ENCODE results near the gene LYPD6. TPM values are rescaled to one million over a fixed set of nuclear protein-coding genes. Genes with fewer than 3 reads are reported as not detected.
"Not testable (repeated sequence)": the region's sequence is repeated elsewhere in the genome, so short reads cannot be mapped to it uniquely, and the experiment has no call there.

The LYPD6 gene, protein sequence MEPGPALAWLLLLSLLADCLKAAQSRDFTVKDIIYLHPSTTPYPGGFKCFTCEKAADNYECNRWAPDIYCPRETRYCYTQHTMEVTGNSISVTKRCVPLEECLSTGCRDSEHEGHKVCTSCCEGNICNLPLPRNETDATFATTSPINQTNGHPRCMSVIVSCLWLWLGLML
- total RNA-seq = 7.8 and 13.3 TPM in 2 replicates

DNA sequence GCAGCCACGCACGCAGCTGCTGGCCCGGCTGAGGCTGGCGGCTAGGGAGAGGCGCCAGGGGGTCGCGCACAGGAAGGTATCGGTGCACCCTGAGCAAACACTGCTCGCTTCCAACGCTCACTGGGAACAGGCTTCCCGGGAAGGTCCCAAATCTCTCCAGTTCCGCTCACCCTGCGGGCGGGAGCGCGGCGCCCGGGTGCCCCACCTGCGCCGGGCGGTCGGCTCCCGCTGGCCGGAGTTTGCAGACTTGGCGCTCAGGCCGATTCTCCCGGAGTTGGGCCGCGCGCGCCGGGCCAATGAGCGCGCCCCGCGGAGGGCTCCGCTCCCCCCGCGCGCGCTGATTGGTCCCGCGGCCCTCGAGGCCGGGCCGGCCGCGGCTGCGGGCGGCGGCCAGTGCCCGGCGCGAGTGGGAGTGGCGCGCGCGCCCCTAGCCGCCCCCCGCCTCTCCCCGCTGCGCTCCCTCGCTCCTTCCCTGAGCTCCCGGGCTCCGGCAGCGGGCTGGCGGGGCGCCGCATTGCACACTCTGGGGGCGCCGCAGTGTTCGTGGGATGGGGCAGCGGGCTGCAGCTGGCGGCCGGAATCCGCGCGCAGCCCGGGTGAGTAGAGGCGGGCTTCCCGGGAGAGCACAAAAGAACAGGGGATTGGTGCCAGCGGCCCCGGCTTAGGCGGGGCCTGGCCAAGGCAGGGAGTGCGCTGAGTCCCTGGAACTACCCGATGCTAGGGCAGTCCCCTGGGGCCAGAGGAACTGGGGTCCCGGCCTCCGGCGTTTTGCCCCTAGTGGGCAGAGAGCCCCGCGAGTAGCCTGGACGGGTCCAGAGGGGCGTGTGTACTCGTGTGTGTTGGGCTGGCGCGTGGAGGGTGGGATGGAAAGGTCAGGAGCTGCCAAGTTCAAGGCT is at the start of gene LYPD6:
Gene LYPD6, plus strand, starts transcription at position 461 of the 896 bp plus-strand sequence. CDS start 107,122 bp downstream, outside the sequence.
- DNase-seq (ENCODE audit: low read depth in 2 of 2) = peak; percentile 54 to 81

DNA sequence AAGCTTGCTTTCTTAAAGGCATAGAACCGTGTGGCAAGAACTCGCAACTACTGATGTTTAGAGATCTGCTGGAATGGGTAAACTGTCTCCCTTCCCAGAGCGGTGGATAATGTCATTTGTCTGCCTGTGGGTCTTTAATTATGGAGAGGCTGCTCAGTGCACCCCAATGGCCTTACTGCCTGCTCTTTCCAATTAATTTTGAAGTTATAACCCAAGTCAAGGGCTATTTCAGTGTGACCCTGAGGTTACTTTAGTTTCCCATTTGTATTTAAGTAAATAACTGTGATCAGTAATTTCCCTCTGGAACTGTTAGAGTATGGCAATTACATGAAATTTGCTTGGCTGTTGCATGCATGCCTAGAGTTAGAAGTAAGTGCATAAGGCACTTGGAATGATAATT is 48.9 kb upstream of the LYPD6 start:
- DNase-seq (ENCODE audit: low read depth in 2 of 2) = no peak

DNA sequence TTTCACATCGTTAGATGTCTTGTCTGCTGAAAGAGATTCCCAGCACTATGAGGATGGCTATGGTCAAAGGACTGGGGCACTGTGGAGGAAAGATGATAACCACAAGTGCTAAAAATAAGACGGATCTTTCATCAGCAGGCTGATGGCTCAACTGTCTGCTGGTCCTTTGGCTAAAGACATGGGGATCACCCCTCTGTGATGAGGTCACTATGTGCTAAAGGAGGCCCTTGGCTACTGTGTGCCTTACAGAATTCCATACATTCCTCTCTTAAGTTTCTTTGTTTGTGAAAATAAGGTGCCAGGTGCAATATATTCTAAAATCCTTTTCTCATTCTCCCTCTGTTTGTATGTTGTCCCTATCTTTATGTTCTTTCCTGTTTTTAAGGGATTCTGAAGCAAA is 39.7 kb upstream of the LYPD6 start:
- DNase-seq (ENCODE audit: low read depth in 2 of 2) = no peak

DNA sequence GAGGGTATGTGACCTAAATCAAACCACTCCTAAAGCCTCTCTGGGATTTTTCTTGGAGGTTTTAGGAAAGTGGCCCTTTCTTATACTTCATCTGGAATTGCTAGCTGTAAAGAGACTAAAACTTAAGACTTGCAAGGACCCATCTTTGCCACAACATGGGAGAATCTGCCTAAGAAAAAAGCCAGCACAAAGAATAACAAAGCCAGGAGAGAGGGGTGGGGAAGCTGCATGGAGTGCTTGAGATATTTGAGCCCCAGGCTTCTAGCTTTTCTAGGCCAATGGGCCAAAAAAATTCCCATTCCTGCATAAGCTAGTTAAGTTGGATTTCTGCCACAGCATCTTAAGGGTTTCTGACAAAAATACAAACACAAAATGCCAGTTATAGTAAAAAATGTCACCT is 38.5 kb upstream of the LYPD6 start:
- DNase-seq (ENCODE audit: low read depth in 2 of 2) = no peak

DNA sequence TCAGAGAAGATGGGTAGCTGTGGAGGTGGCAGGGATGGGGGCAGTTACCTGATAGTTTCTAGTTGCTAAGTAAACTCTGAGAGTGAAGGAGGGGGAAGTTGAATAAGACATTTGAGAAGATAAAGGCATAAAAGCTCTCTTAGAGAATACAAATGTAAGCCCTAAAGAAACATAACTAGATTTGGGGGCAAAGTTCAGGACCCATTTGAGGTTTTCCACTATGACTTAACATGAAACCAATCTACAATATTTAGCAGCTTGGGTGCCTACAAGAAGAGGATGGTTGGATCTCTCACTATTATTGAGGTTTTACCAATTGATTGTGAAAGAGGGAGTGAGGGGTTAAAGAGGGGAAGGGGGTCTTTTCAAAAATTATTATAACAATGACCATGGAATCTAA is 34.4 kb upstream of the LYPD6 start:
- no peak for DNase-seq (ENCODE audit: low read depth in 2 of 2)

DNA sequence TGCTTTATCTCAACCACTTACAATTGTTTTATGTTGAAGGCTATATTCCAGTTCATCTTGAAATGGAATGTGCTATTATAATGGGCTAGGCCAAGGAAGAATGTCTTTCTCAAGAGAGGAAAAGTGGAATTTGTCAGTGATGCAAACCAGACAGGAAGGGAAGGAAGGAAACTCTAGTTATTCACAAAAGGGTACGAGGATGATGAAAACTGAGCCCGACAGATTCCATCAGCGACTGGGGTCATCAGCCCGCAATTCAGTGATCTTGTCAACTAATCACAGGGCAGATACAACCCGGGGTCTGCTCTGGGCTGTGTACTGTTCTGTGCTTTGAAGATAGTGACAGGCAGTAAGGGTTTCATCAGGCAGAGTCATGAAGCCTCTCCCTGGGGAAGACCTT is 23.4 kb upstream of the LYPD6 start:
- DNase-seq (ENCODE audit: low read depth in 2 of 2) = no peak

DNA sequence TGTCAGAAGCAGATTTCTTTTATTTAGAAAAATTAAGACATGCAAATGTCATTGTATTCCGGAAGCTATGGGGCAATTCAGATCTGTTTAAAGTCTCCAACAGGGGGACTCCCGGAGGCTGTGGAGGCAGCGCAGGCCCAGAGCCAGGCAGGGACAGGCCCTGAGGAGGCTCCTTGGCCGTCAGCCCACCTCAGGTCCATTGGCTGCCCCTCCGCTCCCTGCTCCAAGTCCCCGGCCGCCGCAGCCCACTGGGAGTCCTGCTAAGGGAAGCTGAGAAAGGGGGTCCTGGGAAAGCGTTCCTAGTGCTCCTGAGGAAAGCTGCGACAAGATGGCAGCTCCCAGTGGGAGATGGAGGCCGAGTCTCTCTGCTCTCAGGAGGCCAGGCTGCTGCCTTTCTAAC is 20.0 kb upstream of the LYPD6 start:
- DNase-seq (ENCODE audit: low read depth in 2 of 2) = no peak

DNA sequence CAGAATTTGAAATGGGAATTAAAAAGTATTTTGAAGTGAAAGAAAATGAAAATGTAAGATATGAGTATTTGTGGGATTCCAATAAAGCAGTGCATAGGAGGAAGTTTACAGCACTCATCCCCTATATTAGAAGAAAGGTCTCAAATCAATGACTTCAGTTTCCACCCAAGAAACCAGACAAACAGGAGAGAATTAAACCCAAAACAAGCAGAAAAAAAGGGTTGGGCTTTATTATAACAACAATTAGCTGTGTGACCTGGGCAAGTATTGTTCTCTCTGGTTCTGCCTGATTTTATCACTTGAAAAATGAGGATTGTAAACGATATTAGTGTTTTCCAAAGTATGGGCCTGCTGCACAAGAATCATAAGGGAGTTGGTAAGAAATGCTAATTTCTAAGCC is 18.3 kb upstream of the LYPD6 start:
- no peak for DNase-seq (ENCODE audit: low read depth in 2 of 2)

DNA sequence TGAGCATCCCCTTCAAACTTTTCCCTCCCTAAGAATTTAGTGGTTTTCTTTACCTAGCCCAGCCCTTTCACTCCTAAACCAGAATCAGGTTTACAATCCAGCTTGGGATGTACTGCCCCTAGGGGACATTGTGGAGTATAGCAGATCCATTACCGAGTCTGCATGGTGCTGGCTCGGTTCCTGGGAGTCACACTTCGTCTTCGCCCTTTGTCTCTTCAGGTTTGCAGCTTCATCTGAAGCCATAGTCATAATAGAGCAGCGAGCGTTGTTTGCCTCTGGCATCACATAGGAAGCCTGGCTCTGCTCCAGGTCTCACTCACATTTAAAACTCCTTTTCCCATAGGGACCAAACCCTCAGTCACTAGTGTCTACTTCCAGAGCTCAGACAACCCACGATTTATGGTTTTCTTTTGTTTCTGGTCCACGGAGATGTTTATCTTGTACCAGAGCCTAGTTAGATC is 16.8 kb upstream of the LYPD6 start:
- DNase-seq (ENCODE audit: low read depth in 2 of 2) = peak in 1 of 2 donors; percentile 20

DNA sequence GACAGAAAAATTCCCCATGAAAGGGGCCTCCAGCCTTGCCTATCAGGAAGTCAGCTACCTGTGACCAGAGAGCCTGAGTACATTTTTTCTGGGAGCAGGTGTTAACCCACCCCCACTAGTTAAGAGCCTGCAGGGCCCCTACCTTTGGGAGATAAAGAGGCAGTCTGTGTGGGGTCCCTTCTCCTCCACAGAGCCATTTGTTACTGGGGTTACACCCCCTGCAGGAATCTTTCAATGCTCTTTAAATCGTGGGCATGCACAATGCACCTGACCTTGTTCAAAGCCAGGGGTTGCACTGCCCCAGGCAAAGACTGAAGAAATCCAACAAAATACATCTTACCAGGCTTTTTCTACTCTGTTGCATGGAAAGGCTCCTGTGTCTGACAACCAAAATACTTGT is 15.7 kb upstream of the LYPD6 start:
- no peak for DNase-seq (ENCODE audit: low read depth in 2 of 2)

DNA sequence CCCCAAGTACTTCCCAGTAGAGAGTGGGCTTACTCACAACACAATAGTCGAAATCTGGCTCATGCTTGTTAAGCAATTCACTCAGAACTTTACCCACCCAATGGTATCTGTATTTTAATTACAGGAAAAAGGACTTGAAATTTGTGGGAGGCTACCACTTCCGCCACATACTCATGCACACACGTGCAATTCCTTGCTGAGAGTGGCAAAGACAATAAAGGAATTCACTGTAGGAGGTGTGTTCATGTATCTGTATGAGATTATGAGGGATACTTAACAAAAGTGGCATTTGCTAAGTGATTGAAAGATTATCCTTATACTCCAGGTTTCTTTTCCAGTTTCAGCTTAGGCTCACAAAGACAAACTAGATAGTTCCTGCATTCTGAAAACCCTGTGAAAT is 14.9 kb upstream of the LYPD6 start:
- no peak for DNase-seq (ENCODE audit: low read depth in 2 of 2)

DNA sequence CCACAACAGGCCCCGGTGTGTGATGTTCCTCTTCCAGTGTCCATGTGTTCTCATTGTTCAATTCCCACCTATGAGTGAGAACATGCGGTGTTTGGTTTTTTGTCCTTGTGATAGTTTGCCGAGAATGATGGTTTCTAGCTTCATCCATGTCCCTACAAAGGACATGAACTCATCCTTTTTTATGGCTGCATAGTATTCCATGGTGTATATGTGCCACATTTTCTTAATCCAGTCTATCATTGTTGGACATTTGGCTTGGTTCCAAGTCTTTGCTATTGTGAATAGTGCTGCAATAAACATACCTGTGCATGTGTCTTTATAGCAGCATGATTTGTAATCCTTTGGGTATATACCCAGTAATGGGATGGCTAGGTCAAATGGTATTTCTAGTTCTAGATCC is 11.8 kb upstream of the LYPD6 start:
- not testable (repeated sequence) for DNase-seq (ENCODE audit: low read depth in 2 of 2)

DNA sequence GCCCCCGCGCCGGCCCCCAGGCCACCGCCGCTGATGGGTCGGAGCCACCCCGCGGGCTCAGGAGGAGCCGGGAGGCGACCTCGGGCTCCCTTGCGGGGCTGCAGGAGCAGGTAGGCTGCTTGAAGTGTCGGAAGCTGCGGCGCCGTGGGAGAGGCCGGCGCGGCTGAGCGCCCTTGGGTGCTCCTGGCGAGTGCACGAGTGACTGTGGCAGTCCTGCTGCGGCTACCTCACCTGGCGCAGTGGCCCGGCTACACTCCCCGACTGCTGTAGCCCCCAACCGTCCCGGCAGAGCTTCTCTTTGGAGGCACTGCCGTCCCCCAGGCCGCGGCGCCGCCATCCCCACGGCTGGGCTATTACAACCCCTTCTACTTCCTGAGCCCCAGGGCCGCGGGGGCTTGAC is 10.0 kb upstream of the LYPD6 start:
- no peak for DNase-seq (ENCODE audit: low read depth in 2 of 2)

DNA sequence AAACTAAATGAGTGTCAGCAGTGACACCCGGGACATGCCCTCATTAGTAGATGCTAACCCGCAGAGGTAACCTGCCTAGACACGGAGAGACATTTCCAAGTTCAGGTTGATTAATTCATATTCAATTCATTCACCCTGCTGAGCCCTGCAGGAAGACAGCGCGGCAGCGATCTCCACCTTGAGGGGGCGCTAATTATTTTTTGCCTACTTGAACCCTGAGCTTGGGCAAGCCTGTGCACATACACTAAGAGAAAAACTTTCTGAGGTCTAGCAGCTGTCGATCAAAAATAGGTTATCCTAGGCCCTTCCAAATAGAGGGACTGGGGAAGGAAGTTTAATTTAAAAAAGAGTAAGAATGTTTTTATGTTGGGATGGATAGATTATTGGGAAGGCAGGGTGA is 1.3 kb upstream of the LYPD6 start:
- DNase-seq (ENCODE audit: low read depth in 2 of 2) = no peak

DNA sequence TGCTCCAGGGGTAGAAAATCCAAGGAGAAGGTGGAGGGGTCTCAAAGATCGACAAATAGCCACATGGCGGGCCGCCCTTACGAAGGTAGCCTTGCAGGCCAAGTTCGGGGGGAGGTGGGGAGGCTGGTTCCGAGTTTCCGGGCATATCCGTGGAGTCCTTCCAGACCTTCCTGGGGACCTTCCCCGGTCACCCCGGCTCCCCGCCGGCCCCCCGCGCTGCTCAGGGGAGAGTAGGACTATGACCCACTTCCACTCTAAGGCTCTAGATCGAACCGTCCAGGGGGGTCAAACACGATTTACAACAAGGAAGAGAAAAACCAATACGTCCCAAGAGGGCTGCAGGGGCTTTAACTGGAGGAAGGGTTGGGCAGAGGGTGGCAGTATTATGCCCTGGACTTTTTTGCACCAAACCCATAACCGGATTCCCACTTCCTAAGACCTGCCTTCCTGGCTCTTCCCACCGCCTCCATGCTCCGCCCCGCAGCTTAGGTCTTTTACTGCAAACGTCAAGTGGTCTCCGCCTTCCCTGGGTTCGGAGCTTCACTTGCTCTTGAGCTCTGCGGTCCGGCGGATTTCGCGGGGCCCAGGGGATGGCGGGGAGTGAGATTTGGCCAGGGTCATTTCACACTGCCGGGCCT is 779 bp upstream of the LYPD6 start:
- DNase-seq (ENCODE audit: low read depth in 2 of 2) = peak; percentile 39 to 43

DNA sequence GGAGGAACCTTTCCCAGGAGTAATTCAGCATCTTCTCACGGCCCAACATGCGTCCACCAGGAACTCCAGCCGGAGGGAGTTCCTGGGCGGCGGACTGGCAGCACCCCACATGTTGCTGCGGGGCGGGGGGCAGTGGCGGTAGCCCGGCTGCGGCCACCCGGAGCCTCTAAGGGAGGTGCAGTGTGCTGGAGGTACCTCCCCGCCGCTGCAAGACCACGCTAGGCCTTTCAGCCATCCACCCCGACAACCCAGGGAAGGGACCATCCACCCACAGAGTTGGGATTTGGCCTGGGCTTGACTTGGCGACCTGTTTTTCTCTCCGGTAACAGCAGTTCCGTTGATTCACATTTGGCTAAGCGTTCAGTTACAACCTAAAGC is 625 bp downstream of the LYPD6 start:
- DNase-seq (ENCODE audit: low read depth in 2 of 2) = no peak

DNA sequence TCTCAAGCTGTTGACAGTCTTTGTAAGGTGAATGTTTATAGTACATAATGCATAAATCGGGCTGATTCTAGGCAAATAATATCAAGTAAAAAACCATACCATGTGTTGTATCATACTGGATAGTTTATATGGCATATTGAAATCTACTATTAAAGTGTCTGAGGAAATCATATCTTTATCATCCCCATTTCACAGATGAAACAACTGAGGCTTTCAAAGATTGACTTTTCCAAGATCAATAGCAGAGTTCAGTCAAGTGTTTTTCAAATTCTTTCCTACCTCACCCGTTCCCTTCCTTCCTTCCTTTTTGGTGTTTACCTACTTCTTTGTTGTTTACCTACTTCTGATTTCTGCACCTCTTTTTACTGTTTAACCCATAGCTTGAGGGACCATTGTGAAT is 2.0 kb downstream of the LYPD6 start:
- no peak for DNase-seq (ENCODE audit: low read depth in 2 of 2)

DNA sequence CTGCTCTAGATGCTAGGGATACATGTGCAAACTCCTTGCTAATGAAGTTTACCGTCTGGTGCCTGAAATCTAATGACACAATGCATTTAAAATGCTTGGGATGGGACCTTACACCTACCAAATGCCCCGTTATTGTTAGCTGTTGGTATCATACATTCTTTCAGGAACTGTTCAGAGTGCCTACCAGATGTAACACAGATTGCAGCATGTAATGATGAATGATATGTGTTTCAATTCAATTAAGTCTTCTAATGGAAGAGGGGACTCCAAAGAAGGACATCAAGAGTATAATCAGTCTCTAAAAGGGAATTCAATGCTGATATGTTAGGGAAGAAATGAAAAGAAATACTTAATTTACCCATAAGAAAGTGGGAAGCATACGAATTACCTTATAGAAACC is 3.2 kb downstream of the LYPD6 start:
- no peak for DNase-seq (ENCODE audit: low read depth in 2 of 2)

DNA sequence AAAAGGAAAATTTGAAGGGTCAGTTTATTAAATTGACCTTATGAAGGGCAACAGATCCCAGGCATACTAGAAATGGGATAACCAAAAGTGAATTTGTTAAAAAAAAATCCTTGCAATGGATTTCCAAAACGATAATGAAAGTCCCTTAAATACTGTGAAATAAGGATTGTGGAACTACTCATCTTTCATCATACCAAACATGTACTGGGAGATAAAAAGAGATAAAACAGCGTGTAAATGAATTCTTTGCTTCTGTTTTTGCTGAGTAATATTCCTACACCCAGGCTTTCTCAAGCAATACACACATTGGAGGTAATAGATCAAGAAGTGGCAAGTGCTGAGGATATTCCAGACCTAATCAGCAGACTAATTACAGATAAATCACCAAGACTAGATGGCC is 3.8 kb downstream of the LYPD6 start:
- DNase-seq (ENCODE audit: low read depth in 2 of 2) = no peak

DNA sequence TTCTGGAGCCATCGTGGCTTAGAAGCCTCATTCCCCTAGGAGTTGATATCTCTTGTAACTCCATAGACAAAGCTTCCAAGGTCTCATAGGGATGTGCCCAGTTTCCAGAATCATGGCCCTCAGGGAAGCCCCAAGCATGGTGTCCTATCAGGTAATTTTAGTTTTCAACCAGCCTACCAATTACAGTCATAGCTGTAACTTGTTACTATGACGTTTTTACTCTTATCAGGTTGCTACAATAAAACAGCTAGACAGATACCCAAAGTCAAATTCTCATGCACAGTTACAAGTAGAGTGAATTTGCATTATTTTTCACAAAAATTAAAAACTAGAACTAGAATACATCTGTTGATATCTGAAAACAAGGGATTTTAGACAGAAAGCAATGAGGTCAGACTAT is 8.9 kb downstream of the LYPD6 start:
- DNase-seq (ENCODE audit: low read depth in 2 of 2) = no peak

DNA sequence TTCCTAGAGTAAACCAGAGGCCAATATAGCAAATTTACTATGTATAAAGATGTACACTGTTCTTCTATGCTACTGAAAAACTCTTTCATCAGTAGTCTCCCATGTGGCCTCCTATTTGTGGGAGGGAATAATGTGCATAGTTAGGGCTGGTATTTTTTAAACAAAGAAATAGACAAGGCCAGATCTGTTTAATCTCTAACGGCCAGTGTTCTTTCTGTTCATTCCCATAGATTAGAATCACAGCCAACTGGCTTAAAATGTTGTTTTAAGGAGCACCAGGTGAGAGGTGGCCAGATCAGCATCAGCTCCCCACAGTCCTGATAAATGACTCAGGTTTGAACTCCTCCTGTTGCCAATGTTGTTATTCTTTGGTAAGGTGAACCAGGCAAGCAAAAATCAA is 12.1 kb downstream of the LYPD6 start:
- no peak for DNase-seq (ENCODE audit: low read depth in 2 of 2)

DNA sequence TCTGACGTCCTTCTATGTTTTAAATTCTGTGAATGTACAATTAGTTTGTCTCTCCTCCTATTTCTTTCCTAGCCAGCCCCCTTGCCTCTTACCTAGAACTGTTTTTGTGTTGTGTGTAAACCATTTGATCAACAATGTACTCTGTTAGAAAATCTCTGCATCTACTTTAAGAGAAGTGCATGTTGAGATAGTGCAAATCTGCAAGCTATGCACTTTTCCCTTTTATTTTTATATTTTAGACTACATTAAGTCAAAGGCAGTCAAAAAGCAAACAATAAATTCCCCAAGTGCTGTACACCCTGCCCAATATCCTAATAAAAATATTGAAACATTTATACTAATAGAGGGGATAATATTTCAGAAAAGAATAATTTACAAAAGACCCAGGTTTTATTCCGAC is 13.7 kb downstream of the LYPD6 start:
- no peak for DNase-seq (ENCODE audit: low read depth in 2 of 2)

DNA sequence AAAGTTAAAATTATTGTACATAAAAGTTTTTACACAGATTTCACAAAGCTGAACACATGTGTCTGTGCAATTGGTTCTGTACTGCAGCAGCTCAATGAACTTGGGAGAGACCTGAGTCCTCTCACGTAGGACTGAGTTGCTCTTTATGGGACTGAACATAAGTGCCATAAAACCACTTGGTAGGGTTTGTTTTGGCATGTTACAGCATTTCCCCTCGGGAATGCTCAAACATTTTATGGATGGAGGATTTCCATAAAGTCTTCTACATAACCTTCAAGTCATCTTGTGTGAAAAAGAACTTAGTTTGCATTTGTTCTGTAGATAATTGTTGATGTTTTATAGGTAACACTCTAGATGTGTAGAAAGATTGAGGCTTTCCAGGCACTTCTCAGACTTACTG is 15.9 kb downstream of the LYPD6 start:
- DNase-seq (ENCODE audit: low read depth in 2 of 2) = no peak
